LNCAP (cell line): Measurements from ENCODE around the gene TRAF3IP1.

Experiments used
- CTCF ChIP-seq: fragments of 450-650 bp; IDR thresholded peaks from 2 replicates; pipeline ENCODE4 v1.5.1; 2017; ENCODE audit warnings: mild to moderate bottlenecking

Gene TRAF3IP1

GRCh38 chr2:238279324-238279682 is 41.0 kb upstream of the TRAF3IP1 start:
- TF ChIP-seq CTCF: no peak

GRCh38 chr2:238280083-238280825 is 40.1 kb upstream of the TRAF3IP1 start:
- no peak for TF ChIP-seq CTCF

GRCh38 chr2:238281826-238282480 is 38.4 kb upstream of the TRAF3IP1 start:
- no peak for TF ChIP-seq CTCF

GRCh38 chr2:238282861-238283738 is 37.2 kb upstream of the TRAF3IP1 start:
- no peak for TF ChIP-seq CTCF

DNA sequence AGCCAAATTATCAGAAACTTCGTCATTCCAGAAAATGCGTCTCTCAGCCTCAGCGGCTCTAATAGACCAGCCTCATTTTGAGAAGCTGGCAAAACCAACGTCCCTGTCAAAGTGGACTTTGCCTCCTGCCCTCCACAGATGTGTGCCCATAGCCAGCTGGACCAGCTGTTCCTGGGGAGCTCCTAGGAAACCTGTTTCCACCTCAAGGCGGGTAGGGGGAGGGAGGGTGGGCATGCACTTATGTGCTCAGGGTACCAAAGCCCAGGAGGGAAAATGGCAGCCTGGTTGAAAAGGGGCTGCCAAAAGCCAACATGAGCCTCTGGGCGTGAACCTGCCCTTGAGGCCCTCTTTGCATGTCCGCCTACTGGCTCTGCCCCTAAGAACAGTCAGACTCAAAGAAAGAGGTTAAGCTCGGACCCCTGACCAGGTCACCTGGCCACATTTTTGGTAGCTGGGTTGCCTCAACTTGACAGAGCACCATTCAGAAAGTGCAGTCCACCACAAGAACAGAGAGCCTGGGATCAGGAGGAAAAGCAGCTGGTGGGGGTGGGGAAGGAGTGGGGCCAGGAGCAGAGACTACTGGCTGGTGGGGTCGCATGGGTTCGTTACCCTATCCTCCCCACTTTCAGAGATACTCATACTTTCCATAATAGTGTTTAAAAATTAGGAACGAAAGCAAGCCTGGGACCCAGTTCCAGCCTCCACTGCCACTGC is 35.4 kb upstream of the TRAF3IP1 start:
- no peak for TF ChIP-seq CTCF

DNA sequence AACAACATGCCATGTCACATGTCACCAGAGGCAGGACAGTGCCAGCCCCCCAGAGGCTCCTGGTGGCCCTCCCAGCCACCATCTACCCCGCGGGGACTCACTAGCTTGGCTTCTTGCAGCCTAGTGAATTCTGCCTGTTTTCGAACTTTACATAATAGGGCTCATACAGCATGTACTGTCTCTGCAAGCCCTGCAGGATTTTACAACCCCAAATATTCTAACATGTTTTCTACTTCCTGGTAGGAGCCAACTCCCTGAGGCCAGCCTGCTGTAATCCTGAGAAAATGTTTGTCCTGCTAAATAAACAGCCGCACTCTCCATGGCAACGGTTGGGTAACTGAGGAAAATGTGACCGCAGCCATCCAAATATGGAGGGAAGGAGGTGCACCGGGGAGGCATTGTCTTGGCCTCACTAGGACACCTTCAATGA is 34.6 kb upstream of the TRAF3IP1 start:
- no peak for TF ChIP-seq CTCF

GRCh38 chr2:238286095-238286494 is 34.2 kb upstream of the TRAF3IP1 start:
- TF ChIP-seq CTCF: no peak
